GM12865 (cell line): ENCODE data around the gene ADK.
A peak's percentile ranks its signal among the peaks of the same experiment; 100 is the strongest.

Source experiments
- DNase-seq: peaks from one replicate; pipeline ENCODE4 v3.0.0; 2010; ENCODE audit warnings: low read depth
- H3K4me3 ChIP-seq: 2 replicates; pipeline ENCODE4 v1.5.1; 2011; ENCODE audit warnings: mild to moderate bottlenecking, low read depth, low read length, control low read depth
- TF ChIP-seq, protein P1 (sequence below): IDR thresholded peaks from 2 replicates; pipeline ENCODE4 v1.5.1; 2011; ENCODE audit warnings: low read length, control low read depth, low read depth, inconsistent platforms; ENCODE audit not compliant: insufficient read depth; ENCODE audit errors: missing control alignments

The ADK gene

DNA sequence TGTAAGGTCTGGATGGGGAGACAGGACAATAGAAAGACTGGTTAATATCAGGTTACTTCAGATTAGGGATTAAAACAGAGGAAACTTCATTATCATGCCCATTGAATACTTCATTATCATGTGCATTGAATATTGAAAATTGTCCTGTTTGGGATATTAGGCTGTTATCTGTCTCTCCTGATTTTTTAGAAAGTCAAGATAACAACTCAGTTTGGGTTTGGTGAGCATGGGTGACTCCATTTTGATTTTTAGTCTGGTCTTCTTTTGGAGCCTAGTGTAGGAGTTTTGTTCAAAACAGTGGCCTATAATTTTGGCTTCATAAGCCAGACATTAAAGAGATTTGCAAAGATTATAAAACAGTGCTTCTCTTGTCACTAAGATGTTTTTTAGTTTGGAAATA lies 95.5 kb downstream of the ADK start:
- no peak for DNase-seq
- no peak overlapping the region for H3K4me3 ChIP-seq
- TF ChIP-seq, protein P1, sequence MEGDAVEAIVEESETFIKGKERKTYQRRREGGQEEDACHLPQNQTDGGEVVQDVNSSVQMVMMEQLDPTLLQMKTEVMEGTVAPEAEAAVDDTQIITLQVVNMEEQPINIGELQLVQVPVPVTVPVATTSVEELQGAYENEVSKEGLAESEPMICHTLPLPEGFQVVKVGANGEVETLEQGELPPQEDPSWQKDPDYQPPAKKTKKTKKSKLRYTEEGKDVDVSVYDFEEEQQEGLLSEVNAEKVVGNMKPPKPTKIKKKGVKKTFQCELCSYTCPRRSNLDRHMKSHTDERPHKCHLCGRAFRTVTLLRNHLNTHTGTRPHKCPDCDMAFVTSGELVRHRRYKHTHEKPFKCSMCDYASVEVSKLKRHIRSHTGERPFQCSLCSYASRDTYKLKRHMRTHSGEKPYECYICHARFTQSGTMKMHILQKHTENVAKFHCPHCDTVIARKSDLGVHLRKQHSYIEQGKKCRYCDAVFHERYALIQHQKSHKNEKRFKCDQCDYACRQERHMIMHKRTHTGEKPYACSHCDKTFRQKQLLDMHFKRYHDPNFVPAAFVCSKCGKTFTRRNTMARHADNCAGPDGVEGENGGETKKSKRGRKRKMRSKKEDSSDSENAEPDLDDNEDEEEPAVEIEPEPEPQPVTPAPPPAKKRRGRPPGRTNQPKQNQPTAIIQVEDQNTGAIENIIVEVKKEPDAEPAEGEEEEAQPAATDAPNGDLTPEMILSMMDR = no peak

DNA sequence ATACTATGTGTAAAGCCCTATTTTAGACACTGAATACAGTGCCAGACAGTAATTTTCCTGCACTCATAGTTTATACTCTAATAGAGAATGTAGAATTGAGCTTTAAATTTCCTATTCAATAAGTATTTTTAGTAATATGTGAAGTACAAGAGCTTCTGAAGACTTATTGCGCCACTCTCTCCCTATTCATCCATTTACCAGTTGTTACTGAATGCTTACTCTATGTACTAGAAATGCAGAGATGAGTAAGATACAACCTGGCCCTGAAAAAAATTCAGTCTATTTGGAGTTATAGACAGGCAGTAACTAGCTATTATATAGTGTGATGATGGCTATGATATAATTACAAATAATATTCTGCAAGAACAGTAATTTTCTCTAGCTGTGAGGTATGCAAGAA lies 98.8 kb downstream of the ADK start:
- no peak for DNase-seq
- TF ChIP-seq, protein P1 = no peak
- no peak overlapping the region for H3K4me3 ChIP-seq

DNA sequence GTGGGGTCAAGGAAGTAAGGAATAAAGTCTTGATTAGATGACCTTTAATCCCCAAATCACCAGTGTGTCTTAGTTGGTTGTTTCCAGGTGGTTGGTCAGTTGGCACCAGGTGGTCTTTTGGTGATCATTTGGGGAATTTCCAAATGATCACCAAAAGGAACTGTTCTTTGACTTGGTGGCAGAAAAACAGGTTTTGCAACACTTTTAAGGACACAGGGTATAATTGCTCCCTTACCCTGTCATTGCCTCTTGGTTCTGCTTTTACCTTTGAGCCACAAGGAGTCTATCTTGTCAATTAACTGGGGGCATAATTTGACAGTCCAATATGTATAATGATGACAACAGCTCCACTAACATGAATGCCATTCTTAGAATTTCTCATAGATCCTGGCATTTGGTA lies 104.2 kb downstream of the ADK start:
- TF ChIP-seq, protein P1 = no peak
- DNase-seq = peak; percentile 18
- H3K4me3 ChIP-seq = no peak overlapping the region

DNA sequence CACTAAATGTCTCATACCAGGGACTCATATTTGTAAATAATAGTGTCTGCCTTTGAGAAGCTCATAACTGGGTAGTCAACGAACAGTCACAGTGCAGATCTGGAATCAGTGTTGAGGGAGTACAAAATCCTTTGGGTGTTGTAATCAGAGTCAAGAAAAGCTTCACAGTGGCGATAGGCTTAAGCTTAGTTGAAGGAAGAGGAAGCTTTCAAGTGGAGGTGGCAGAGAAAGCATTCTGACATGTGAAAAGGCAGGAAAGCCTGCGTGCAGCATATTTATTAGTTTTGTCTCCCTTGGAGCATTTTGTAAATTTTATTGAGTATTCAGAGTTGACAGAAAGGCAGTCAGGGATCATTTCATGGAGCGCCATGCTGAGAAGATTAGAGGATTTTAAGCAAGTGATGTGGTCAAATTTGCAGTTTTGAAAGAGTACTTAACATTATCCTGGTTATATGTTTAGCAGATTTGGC lies 104.9 kb downstream of the ADK start:
- no peak overlapping the region for H3K4me3 ChIP-seq
- DNase-seq = no peak
- TF ChIP-seq, protein P1 = no peak

DNA sequence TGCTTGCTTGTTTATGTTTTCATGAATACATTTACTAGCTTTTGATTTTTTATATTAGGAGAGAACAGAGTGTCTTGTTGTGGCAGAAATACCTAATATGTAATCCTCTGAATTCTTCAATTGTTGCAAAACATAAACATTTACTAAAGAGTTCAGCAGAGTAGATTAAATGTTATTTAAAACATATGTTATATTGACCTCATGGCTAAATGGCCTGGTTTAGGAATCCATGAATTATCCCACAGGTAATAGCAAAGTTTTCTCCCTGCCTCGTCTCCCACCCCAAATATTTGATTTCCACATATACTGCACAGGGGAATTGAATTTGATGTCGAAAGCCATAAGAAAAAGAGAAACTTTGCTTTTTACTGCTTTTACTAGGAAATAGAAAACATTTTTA lies 111.8 kb downstream of the ADK start:
- TF ChIP-seq, protein P1 = no peak

DNA sequence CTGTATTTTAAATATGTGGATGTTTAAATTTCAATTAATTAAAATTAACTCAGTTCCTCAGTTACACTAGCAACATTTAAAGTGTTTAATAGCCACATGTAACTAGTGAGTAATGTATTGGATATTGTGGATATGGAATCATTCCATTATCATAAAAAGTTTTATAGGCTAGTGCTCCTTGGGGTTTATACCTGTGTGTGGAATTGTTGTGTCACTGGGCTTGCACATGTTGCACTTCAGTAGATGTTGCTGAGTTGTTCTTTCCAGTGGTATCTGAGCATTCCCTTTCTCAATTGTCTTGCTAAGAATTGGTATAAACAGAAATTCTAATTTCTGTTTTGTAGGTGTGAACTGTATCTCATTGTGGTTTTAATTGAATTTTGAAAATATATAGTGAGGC lies 113.0 kb downstream of the ADK start:
- TF ChIP-seq, protein P1 = no peak
- H3K4me3 ChIP-seq = no peak overlapping the region
- no peak for DNase-seq

More for the DNA sequence above, 111.8 kb downstream of the ADK start:
- H3K4me3 ChIP-seq = no peak overlapping the region
- no peak for DNase-seq

DNA sequence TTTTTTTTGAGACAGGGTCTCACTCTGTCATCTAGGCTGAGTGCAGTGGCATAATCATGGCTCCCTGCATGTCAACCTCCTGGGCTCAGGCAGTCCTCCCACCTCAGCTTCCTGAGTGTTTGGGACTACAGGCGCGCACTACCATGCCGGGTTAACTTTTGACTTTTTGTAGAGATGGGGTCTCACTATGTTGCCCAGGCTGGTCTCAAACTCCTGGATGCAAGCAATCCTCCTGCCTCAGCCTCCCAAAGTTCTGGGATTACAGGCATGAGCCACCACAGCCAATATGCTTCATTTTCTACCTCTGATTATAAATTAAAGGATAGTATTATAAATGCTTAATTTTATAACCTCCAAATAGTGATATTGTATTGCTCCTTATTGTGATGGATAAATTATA lies 121.3 kb downstream of the ADK start:
- H3K4me3 ChIP-seq = no peak overlapping the region
- DNase-seq = no peak
- TF ChIP-seq, protein P1 = no peak
